Measurements from ENCODE around the gene CYP8B1.
"Not testable (repeated sequence)": the region's sequence is repeated elsewhere in the genome, so short reads cannot be mapped to it uniquely, and the experiment has no call there.

Gene CYP8B1

DNA sequence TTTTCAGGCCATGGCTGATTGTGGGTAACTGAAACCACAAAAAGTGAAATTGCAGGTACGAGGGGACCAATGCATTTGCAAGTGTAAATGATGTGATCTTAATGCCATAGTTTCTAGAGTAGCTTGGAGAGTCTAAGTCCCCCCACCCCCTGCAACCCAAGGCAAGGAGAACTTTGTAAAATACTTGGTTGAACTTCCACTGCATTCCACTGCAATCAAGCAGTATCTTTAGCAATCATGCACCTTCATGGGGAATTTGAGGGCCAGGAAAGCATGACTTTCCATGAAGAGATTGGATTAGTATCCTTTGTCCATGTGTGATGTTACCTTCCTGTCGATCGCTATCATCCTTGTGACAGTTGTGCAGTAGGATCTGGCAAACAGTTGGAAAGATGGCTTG is 11.4 kb upstream of the CYP8B1 start:
- no peak for DNase-seq

DNA sequence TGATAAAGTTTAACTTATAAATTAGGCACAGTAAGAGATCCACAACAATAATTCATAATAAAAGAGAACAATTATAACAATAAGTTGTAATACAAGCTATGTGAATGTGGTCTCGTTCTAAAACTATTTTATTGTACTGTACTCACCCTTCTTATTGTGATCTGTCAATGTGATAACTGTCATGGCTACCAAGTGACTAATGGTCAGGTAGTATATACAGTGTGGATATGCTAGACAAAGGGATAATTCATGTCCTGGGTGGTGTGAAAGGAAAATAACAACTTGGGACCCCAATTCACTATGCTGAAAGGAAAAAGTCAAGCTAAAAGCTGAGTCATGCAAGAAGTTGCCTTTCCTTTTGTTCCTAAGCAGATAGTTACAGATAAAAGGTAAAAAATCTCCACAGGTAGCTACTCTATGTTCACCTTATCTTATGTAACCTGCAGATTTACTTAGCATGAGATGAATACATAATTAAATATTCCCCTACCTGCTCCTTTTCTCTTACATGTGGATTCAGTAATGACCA is 10.7 kb upstream of the CYP8B1 start:
- DNase-seq, result no peak

DNA sequence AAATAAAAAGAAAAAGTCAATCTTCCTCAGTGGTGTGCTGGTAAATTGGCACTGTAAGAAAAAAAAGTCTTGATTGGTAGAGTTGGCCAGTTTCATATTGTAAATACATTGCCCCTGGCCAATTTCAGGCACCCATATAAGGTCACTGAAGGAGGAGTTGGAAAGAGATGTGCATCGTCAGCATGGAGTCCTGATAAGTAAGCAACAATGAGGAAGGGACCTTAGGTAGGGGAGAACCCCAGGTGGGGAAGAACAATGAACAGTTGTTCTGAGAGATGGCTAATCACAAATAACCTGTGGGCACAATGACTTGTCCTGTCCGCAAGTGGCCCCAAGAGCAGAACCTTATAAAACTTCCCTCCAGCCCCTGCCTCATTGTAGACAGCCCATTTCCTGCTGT is 8.6 kb upstream of the CYP8B1 start:
- no peak for DNase-seq

GRCh38 chr3:42883251-42883930 is 7.7 kb upstream of the CYP8B1 start:
- DNase-seq, result not testable (repeated sequence)

GRCh38 chr3:42880601-42881451 is 5.1 kb upstream of the CYP8B1 start:
- peak in 54 of 56 donors; percentile 22 to 86 (median 69) for DNase-seq

DNA sequence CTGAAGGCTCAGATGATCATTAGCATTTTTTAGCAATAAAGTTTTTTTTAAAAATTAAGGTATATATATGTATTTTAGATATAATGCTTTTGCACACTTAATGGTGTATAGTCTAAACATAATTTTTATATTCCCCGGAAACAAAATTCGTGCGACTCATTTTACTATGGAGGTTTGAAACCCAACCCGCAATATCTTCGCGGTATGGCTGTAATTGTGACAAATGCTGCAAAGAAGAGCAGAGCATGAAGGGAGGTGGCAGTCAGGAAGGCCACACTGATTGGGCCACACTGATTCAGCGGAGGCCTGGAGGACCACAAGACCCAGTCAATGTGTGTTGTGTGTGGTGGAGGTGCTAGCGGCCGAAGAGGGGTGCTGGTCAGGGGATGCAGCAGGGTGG is 4.5 kb upstream of the CYP8B1 start:
- peak in 1 of 56 donors; percentile 36 for DNase-seq

DNA sequence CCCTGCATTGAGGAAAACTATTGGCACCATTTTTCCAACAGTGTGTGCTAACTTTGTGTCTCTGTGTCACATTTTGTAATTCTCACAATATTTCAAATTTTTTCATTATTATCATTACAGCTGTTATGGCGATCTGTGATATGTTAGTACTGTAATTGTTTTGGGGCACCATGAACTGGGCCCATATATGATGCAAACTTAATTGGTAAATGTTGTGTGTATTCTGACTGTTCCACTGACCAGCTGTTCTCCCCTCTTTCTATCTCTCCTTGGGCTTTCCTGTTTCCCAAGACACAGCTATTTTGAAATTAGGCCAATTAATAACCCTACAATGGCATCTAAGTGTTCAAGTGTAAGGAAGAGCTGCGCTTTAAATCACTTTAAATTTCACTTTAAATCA is 2.2 kb upstream of the CYP8B1 start:
- DNase-seq, result no peak

DNA sequence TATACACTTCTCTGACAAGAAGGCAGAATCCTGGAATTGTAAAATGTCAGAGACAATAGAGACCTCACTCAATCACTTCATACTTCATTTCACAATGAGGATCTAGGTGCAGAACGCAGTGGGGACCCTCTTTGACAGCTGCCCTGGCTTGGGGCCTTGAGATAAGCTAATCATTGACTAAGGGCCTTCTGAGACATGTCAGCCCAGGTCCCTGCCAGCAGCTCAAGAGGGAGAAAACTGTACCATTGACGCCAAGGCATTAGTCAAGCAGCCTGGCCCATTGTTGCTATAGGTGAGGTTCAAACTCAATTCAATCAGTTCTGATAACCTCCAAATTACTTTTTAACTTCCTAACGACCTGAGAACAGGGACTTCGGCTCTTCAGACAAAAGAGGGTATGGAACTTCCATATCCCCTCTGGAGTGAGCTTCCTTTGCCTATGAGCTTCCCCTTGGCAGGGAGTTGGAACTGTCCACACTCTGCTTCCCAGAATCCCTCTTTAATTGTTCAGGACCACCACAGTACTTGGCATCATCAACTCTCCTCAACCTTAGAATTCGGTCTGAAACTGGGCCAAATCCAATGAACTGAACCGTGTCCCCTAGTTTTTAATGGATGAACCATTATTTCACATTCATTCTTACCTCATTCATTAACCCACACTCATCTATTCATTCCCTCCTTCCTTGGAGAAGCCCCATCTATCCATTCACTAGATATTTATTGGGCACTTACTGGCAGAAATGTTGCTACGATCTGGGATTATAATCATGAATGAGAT is 1.5 kb upstream of the CYP8B1 start:
- DNase-seq, result no peak

- DNase-seq, result no peak
Observed at GRCh38 chr3:42876401-42876800, 722 bp upstream of the CYP8B1 start.

GRCh38 chr3:42874749-42875148 is 930 bp downstream of the CYP8B1 start:
- no peak for DNase-seq

- no peak for DNase-seq
Observed at GRCh38 chr3:42873221-42873982, 2.3 kb downstream of the CYP8B1 start.

DNA sequence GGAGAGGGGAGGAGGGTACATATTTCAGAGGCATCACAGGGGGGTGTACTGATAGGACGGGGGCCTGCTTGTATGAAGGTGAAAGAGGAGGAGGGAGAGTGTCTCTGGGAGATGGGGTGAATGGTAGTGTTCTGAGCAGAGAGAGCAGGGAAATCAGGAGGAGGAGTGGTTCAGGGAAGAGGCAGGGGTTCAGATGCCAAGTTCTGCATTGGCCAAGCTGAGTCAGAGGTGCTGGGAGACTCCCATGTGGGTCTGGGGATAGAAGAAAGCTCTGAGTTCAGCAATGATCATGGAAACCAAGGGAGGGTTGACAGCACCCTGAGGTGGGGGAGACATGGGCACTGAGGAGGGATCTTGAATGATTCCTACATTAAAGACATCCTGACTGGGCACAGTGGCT is 3.0 kb downstream of the CYP8B1 start:
- no peak for DNase-seq

GRCh38 chr3:42871592-42872196 is 4.0 kb downstream of the CYP8B1 start:
- peak in 16 of 56 donors; percentile 1 to 28 (median 4) for DNase-seq

DNA sequence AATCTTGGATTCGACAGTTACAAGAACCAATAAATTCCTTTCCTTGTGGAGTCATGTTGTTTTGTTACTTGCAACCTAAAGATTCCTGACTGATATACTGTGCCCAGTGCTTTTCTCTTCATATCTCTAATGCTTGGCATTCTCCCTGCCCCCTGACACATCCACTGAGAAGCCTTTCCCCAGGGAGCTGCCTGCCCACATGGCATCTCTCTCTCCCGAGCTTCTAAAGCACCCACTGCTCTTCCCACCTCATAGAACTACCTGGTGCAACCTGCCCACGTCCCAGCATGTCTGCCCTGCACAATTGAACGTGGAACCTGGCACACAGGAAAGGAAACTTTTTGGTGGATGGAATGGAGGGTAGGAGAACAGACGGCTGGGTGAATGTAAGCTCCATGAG is 6.8 kb downstream of the CYP8B1 start:
- peak in 1 of 56 donors; percentile 15 for DNase-seq

DNA sequence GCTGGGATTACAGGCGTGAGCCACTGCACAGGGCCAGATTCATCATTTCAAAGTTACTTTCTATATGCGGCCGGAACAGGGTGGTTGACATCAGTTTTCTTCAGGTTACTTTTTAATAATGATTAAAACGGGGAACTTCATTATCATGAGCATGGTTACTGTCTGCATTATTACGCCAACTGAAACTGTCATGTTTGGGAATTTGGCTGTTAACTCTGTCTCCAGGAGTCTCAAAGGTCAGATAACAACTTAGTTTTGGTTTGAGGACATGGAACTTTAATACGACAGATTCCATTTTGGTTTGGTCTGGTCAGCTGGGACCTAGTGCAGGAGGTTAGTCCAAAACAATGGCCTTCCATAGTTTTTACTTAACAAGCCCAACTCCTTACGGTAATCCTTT is 8.5 kb downstream of the CYP8B1 start:
- DNase-seq, result no peak

DNA sequence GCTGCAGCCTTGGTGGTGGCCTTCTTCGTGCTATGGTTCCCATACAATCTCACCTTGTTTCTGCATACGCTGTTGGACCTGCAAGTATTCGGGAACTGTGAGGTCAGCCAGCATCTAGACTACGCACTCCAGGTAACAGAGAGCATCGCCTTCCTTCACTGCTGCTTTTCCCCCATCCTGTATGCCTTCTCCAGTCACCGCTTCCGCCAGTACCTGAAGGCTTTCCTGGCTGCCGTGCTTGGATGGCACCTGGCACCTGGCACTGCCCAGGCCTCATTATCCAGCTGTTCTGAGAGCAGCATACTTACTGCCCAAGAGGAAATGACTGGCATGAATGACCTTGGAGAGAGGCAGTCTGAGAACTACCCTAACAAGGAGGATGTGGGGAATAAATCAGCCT is 10.4 kb downstream of the CYP8B1 start:
- no peak for DNase-seq

- no peak for DNase-seq
Observed at GRCh38 chr3:42864321-42864950, 11.2 kb downstream of the CYP8B1 start.

- no peak for DNase-seq
Observed at GRCh38 chr3:42856544-42856943, 19.1 kb downstream of the CYP8B1 start.

DNA sequence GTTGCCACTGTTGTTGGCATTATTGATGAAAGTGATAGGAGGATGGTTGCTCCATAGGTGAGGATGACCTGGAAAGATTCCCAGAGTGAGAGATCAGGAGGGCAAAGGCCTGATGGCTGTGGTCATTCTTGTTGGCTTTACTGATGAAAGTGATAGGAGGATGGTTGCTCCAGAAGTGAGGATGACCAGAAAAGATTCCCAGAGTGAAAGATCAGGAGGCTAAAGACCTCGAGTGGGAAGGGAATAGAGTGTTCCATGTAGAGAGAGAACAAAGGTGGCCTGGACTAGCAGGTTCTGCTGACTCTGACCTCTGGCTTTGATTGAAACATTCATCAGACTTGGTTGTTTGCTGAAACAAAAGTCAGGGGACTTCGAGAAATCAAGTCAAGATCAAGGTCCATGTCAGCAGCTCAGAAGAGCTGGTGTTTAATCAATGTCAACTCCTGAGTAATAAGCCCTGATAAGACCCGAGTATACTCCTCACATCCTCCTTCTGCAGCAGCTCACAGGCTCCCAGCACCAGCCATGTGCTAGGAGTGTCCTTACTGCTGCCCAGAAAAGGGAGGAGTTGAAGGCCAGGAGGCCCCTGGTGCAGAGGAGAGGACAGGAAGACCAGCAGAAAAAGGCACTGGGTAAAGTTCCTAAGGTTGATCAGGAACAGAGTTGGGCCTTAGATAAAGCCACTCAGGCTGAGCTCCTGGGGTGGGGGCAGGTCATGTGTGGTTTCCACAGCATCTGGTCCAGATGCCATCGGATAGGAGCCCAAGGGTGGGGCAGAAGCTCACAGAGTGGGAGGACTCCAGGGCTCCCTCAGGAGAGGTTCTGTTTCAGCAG is 19.9 kb downstream of the CYP8B1 start:
- DNase-seq, result no peak
